Skin epidermis (tissue), 12 donors: ENCODE measurements around the gene TNRC6C.
"Not testable (repeated sequence)": the region's sequence is repeated elsewhere in the genome, so short reads cannot be mapped to it uniquely, and the experiment has no call there.

ENCODE experiments used
- H3K27ac ChIP-seq, 21 experiments: fragments of 200-600 bp; sonication (generic) in 11 of 21; one replicate each; pipeline ENCODE4 v1.5.0; 2020; ENCODE audit warnings: mild to moderate bottlenecking in 3 of 21, inconsistent platforms in 2 of 21, moderate library complexity in 2 of 21
- H3K4me3 ChIP-seq, 7 experiments: fragments of 200-600 bp; sonication (generic) in 2 of 7; one replicate each; pipeline ENCODE4 v1.5.0; 2020; ENCODE audit warnings: inconsistent platforms in 2 of 7, mild to moderate bottlenecking in 2 of 7, moderate library complexity in 1 of 7

TNRC6C gene

GRCh38 chr17:77929180-77929564, 29.3 kb upstream of the TNRC6C start:
- no peak overlapping the region for H3K27ac ChIP-seq
- H3K4me3 ChIP-seq, result no peak overlapping the region

GRCh38 chr17:77929871-77930436, 28.5 kb upstream of the TNRC6C start:
- Histone ChIP-seq H3K4me3 (no peak overlapping the region), H3K27ac (no peak overlapping the region)

DNA sequence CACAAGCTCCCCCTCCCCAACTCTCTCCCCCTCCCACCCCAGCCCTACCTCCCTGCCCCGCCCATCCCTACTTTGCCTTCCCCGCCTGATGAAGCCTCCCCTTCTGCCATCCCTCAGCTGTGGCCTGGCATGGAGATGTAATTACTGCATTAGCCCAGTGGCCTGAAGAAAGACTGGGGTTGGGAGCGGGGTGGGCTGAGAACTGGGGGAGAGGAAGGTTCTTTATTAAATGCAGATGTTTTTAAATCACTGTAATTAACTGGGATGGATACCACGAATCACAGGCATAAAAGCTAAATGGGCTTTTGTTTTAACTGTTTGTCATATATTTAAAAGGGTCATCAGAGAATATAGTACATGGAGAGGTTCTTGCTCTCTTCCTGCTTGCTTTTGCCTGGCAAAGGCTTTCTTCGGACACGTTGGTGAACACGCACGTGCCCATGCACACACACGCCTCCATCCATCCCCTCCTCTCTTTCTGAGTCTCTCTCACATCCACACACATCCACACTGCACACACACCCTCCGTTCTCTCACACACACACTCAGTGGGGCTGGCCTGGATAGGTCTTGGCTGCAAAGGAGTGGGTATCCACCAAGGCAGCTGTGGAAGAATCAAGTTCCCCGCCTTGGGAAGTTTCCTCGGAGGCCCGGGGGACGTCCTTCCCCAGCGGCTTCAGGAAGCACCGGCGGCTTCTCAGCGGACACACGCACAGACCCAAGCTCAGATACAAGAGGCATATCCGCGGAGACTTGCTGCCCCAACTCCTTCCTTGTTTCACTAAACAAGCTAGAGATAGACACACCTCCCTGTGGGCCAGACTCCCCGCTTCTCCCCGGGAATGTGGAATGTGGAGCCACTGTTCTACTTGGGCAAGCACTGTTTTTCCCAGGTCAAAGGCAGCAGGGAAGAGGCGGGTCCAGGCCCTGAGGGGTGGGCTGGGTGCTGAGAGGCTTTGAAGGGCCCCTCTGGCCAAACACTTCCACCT, 27.4 kb upstream of the TNRC6C start:
- no peak overlapping the region for H3K4me3 ChIP-seq
- no peak overlapping the region for H3K27ac ChIP-seq

DNA sequence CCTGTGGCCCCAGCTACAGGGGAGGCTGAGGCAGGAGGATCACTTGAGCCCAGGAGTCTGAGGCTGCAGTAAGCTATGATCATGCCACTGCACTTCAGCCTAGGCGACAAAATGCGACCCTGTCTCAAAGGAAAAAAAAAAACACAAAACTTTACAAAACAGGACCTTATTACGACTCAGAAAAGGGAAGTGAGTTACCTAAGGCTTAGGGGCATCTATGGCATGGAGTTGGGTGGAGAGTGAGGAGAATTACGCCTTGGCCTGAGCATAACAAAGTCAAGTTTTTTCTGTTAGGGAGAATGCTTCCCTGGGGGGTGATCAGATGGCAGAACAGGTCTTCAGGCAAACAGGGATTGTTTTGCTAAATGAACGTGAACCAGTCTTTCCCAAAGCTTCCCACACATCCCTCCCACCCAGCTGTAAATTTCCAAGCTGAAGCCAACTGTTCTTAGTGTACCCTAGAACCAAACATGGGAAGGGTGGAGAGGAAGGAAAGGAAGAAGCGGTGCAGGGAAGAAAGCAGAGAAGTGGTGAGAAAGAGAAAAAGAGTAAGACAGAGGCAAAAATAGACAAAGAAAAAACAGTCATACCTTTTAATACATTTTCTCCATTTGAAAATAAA, 24.6 kb upstream of the TNRC6C start:
- no peak overlapping the region for H3K27ac ChIP-seq
- no peak overlapping the region for H3K4me3 ChIP-seq

DNA sequence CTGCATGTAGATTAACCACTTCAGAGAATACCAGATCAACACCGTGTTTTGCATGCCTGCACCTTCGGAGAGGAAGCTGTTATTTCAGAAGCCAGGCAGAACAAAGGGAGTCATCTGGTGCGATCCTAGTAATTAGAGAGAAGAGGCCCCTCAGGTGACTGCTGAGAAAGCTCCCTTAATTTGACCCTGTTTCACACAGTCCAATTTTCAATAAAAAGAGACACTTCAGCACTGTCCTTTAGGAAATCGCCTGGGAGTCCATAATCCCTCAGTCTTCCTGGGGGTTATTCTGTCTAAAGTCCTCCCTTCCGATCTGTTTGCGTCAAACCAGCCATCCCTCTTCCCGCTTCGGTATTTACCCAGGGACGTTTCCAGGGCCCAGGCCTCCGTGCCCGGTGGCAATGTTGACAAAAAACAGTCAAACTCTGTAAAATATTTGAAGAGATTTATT, 23.4 kb upstream of the TNRC6C start:
- Histone ChIP-seq H3K27ac (no peak overlapping the region), H3K4me3 (no peak overlapping the region)

DNA sequence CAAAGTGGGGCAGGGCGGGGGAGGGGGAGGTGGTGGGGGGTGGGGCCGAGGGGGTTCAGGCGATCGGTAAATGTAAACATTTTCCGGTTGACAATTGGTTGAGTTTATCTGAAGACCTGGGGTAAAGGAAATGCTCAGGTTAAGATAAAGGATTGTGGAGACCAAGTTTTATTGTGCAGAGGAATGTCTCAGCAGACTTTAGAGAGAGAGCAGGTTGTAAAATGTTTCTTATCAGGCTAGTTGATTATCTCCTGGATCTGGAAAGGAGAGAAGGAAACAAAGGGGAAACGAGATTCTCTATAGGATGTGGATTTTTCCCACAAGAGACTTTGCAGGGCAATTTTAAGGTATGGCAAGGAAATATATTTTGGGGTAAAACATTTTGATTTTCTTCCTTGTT, 22.8 kb upstream of the TNRC6C start:
- not testable (repeated sequence) for H3K4me3 ChIP-seq, H3K27ac ChIP-seq

GRCh38 chr17:77936881-77937280, 21.6 kb upstream of the TNRC6C start:
- H3K27ac ChIP-seq, result no peak overlapping the region
- H3K4me3 ChIP-seq, result no peak overlapping the region

GRCh38 chr17:77941004-77941403, 17.5 kb upstream of the TNRC6C start:
- no peak overlapping the region for H3K27ac ChIP-seq
- H3K4me3 ChIP-seq, result no peak overlapping the region

GRCh38 chr17:77942112-77942988, 16.2 kb upstream of the TNRC6C start:
- Histone ChIP-seq H3K4me3 (no peak overlapping the region), H3K27ac (no peak overlapping the region)

DNA sequence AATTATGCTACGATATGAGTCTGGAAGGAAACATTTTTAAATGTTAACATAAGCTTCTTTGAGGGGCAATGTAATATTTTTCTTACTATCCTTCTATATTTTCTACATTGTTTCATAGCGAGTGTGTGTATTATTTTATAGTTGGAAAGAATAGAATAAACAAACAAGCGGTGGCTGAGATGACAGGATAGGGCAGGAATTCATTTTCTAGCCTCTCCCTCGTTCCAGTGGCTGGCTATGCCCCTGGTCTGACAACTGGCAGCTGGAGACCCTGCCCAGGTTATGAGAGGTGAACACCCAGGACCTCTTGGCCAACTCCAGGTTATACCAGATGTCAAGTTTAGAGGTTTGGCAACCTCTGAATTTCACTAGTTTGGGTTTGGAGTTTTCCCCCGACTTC, 14.5 kb upstream of the TNRC6C start:
- no peak overlapping the region for H3K27ac ChIP-seq
- H3K4me3 ChIP-seq, result no peak overlapping the region

DNA sequence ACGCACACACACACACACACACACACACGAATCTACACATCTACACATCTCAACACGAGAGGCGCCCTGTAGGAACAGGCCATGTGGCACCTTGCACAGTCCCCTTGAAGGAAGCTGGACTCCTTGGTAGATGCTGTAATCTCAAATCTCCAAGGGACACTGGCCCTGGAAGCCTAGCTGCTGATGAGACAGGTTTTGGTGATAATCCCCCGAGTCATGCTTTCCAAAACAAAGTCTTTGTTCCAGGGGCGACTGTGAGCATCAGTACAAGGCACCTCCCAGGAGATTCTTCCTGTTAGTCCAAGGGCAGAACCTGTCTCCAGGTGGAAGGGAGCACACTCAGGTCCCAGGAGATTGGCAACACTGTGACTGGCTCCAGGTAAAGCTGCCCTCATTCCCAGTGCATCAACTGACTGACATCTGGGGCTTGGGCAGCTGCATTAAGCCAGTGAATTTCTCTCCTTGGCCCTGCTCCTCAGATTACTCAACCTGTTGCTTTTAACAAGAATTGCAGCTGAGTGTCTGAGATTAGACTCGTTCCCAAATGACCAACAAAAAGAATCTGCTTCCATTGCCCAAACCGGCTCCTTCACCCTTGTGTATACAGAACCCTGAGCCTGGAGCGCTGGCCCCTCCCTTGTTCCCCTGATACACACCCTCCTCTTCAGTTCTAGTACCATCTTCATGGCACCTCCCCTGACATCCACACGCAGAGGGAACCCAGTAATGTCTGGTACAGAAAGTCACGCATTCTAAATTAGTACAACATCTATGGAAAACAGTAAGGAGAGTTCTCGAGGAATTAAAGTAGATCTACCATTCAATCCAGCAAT, 13.9 kb upstream of the TNRC6C start:
- Histone ChIP-seq H3K27ac (no peak overlapping the region), H3K4me3 (no peak overlapping the region)

- H3K4me3 ChIP-seq, result no peak overlapping the region
- H3K27ac ChIP-seq, result no peak overlapping the region
These were observed 11.4 kb upstream of the TNRC6C start for GRCh38 chr17:77946900-77947645.

DNA sequence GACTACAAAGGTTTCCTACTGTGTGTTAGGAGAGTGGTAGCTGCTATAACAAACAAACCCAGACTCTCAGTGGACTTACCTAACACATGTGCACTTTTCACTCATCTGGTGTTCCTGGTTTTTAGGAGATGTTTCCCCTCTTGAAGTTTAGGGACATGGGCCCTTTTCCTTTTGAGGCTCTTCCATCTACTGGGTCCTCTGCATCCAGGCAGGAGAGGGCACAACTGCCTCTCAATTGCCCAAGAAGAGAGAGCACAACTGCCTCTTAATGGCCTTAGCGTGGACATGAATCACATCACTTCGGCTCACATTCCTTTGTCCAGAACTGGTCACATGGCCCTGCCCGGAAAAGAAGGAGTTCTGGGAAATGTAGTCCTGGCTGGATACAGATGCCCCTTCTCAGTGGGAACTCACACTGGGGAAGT, 9.8 kb upstream of the TNRC6C start:
- Histone ChIP-seq H3K4me3 (no peak overlapping the region), H3K27ac (no peak overlapping the region)

- Histone ChIP-seq H3K4me3 (no peak overlapping the region), H3K27ac (no peak overlapping the region)
These were observed 7.4 kb upstream of the TNRC6C start for GRCh38 chr17:77951123-77951522.

- Histone ChIP-seq H3K4me3 (no peak overlapping the region), H3K27ac (no peak overlapping the region)
These were observed 6.1 kb upstream of the TNRC6C start for GRCh38 chr17:77952368-77952767.

GRCh38 chr17:77957235-77957856, 1.2 kb upstream of the TNRC6C start:
- Histone ChIP-seq H3K4me3 (peak overlapping the region; percentile 57 to 79 (median 63)), H3K27ac (peak overlapping the region in 18 of 21 experiments; percentile 46 to 92 (median 76))

GRCh38 chr17:77958716-77959125, 218 bp downstream of the TNRC6C start:
- H3K4me3 ChIP-seq, result peak overlapping the region; percentile 57 to 79 (median 63)
- H3K27ac ChIP-seq, result peak overlapping the region in 15 of 21 experiments; percentile 18 to 89 (median 77)
